ENCODE measurements around the gene ZNF584.
"Not testable (repeated sequence)": the region's sequence is repeated elsewhere in the genome, so short reads cannot be mapped to it uniquely, and the experiment has no call there.

The ZNF584 gene

DNA sequence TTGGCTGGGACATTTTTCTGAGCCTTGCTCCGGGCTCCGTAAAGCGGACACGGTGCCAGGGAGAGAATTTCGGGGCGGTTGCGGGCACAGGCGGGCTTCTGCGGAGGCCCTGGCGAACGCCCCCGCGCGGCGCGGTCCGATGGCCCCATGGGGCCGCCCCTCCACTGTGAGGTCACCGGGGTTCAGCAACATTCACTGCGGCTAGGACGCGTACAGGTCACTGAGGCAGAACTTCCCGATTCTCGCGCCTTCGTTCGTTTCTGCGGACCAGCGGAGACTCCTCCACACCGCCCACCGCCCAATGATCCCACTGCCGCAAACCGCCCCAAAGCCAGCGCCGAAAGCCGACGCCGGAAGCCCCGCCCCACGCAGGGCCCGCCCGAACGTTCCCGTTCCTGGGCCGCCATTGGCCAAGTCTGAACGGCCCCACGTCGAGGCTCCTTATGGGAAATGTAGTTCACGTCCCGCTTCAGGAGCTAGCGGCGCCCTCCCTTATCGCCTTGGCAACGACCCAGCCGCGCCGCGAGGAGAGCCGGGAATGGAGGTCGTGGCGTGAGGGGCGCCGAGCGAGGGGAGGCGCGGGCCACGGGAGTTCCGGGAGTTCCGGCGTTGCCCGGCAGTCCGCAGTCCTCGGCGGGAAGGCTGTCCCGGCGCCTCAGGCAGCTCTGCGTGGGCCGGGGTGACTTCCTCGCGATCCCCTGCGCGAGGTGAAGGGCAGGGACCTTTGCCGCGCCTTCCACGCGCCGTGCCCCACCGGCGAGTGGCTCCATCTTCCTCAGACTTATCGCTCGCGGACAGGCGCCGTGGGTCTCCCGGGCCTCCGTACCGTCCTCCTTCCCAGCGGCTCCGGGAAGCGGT, at the start of gene ZNF584:
ZNF584 (plus strand) TSS at position 498 of the 858 bp plus-strand sequence. CDS start 499 bp downstream, outside the sequence.
- peak; percentile 82 for DNase-seq (ENCODE audit: low read depth)

GRCh38 chr19:58361900-58362271, 46.6 kb upstream of the ZNF584 start:
- no peak for DNase-seq (ENCODE audit: low read depth)

DNA sequence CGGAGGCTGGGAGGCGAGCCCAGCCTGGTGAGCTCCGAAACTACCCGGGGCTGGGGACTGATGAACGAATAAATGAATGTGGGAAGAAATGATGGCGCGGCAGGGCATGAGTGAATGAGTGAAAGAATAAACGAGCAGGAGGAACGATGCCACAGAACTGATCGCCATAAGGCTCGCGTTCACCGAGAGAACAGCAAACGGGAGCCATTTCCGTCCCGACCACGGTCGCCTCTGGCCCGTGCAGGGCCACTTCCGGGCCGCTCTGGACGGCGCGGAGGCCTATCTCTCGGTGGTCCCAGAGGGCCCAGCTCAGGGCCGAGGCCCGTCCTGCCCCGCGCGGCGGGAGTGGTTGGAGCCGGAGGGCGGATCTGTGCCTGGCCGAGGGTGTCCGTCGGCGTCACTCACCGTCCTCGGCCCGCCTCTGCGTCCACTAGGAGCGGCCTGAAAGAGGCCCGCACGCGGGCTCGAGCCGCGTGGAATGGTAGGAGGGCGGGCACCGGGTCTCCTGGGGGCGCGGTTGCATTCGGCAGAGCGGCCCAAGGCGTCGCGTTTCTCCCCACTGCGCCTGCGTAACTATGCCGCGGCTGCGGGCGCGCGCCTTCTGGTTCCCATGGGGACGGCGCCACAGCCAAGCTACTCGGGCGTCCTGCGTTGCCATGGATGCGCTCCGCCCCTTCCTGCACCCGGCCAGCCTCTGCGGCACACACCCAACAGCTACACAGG, 46.0 kb upstream of the ZNF584 start, which contains the start of gene ZNF497:
ZNF497 (minus strand) TSS at position 480 of the 723 bp plus-strand sequence. CDS start 5,116 bp downstream, outside the sequence.
- DNase-seq (ENCODE audit: low read depth), result peak; percentile 91

DNA sequence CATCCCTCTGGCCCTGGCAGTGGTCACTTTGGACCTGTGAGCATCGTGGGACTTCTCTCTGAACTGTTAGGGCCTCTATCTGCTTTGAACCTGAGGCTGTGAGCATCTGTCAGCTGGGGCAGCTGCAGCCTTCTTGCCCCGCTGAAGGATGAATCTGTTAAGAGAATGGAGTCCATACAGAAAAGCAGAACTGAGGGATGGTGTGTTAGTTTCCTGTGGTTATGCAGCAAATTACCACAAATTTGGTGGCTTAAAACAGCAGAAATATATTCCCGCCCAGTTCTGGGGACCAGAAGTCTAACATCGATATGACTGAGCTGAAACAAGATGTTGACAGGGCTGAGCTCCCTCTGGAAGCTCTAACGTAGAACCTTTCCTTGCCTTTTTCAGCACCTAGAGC, 44.3 kb upstream of the ZNF584 start:
- DNase-seq (ENCODE audit: low read depth), result no peak

GRCh38 chr19:58366585-58367430, 41.6 kb upstream of the ZNF584 start:
- no peak for DNase-seq (ENCODE audit: low read depth)

DNA sequence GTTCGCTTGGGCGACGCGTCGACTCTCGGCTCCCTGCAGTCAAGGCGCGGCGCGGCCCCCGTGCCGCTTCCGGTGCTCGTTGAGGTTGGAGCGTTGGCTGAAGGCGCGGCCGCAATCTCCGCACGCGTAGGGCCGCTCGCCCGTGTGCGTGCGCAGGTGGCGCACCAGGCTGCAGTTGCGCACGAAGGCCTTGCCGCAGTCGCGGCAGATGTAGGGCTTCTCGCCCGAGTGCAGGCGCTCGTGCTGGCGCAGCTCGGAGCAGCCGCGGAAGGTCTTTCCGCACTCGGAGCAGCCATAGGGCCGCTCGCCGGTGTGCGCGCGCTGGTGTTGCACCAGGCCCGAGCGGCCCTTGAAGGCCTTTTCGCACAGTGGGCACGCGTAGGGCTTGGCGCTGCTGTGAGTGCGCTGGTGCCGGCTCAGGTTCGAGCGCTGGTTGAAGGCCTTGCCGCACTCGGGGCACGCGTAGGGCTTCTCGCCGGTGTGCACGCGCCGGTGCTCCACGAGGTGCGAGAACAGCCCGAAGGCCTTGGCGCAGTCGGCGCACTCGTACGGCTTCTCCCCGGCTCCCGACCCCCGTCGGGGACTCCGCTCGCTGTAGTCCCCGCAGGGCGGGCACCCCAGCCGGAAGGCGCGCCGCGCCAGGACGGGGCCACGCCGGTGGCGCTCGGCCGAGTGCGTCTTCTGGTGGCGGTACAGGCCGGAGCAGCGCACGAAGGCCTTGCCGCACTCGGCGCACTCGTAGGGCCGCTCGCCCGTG, 40.6 kb upstream of the ZNF584 start:
- no peak for DNase-seq (ENCODE audit: low read depth)

DNA sequence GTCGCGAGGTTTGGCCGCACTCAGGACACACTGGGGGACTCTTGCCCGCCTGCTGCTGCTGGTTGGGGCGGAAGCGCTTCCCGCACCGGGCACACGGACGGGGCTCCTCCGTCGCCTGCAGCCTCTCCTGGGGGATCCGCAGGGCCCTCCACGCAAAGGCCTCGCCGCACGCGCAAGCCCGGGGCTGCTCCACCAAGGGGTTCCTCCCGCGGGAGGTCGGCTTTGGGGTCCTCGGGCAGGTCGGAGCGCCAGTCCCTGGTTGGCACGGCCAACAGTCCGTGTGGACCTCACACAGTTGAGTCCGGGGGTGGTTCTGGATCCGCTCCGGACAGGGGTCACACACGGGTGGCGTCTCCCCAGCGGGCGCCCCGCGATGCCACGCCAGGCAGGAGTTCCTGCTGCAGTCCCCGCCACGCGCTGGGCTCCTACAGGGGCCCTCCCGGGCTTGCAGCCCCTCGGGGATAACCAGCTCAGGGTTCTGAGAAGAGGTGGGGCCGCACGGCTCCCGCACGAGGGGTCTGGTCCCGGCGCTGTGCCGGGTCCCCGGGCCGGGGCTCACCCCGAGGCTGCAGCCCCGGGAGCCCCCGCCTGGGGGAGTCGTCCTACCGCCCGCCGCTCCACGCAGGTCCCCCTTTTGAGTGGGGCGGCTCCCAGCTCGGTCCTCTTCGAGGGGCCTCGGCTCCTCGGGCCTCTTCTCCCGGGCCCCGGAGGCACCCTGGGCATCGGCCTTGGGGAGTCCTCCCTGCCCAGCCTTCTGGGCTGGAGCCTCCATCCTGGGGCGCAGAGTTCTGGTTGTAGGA, 39.7 kb upstream of the ZNF584 start:
- DNase-seq (ENCODE audit: low read depth), result no peak

DNA sequence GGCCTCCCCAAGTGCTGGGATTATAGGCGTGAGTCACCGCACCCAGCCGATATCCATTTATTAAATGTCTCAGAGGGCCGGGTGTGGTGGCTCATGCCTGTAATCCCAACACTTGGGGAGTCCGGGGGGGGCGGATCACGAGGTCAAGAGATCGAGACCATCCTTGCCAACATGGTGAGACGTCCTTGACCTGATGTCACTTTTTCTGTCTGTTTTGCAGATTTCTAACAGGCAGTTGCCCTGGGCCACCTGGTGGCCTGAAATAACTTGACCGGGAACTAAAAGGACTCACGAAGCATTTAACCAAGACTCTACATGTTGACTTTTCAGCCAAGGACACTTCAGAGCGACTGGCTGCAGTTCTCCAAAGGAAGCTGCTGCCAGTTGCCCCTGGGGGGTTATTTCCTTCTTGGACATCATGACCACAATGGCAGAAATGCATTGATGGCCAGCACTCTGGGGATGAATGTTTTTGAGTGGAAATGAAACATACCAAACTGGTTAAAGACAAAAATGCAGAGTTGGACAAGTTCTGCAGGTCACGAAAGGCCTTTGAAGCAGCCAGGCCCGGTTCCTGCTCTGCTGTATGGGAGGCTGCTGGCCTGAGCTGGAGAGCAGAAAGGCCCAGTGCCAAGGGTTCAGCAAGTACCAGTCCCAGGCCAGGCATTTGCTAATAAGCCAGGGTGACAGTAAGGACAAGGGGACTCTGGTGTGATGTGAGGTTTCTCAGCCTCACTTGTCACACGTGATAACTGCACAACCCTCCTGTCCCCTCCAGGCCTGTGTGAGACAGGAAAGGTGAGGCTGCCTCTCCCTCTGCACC, 35.9 kb upstream of the ZNF584 start:
- no peak for DNase-seq (ENCODE audit: low read depth)

DNA sequence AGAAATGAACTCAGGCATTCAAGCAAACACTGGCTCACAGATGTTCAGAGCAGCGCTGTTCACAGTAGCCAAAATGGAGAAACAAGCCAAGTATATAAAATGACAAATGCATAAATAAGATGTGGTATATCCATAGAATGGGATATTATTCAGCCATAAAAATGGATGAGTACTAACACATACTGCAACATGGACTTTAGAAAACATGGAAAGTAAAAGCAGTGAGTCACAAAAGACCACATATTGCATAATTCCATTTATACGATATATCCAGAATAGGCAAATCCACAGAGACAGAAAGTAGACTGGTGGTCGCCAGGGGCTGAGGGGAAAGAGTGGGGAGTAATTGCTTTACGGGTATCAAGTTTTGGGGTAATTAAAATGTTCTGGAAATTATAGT, 34.2 kb upstream of the ZNF584 start:
- DNase-seq (ENCODE audit: low read depth), result no peak

GRCh38 chr19:58376724-58377123, 31.7 kb upstream of the ZNF584 start:
- not testable (repeated sequence) for DNase-seq (ENCODE audit: low read depth)

- no peak for DNase-seq (ENCODE audit: low read depth)
These were observed 29.2 kb upstream of the ZNF584 start for GRCh38 chr19:58379246-58379645.

DNA sequence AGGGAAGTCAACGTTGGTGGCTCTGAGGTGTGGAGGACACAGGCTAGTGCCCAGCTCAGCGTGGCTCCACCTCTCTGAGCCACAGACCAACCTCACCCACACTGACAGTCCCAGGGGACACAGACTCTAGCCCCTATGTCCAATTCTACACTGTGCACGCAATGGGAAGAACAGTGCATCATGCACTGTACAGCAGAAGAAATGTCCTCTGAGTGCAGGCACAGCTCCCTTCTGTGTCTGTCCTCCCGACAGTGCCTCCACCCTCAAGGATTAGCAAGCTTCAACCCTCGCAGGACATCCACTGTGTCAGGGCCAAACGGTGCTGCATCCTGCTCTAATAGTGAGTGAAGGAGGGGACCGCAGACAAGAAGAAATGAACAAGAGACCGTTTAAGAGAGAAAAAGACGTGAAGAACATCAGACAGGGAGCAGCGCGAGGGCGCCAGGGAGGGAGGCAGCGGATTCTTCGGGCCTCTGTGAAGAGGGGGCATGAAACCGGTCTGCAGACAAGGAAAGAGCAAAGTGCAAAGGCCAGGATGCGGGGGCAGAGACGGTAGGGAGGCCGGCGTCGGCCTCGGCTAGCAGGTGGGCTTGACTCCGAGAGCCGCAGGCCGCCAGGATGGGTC, 28.3 kb upstream of the ZNF584 start:
- no peak for DNase-seq (ENCODE audit: low read depth)

DNA sequence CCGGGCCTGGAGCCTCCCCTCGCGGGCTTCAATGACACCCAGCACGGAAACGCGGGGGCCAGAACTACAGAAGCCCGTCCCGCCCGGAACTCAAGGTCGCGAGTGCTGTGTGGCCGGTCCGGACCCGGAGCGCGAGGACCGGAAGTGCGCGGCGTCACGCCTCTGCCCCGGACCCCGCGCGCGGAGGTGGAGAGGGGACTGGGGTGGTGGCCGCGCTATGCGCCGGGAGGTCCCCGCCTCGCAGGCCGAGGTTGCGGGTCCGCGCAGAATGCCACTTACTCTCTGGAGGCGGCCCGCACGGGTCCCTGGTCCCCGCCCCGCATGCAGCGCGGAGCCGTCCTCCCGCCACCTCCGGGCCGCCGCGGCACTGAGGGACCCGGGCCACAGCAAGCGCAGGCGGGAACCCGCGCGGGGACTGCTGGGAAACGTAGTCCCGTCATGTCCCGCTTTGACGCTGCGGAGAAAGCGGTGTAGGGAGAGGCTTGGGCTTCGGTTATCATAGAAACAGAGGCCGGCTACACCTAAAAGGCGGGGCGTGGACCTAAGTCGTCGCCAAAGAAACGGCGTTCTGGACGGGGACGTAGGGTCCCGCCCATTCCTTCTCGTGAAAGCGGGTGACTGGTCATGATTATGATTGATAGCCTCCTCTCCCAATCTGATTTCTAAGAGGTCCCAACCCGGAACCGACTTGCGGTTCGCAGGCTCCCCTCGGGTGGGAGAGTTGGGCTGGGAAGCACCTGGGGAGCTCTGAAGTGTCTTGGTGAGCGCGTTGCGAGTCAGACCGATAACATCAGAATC, 27.6 kb upstream of the ZNF584 start, which contains the start of gene ZNF837:
ZNF837 (minus strand) TSS at position 369 of the 798 bp plus-strand sequence. CDS start 11,698 bp downstream, outside the sequence.
- DNase-seq (ENCODE audit: low read depth), result peak; percentile 95

DNA sequence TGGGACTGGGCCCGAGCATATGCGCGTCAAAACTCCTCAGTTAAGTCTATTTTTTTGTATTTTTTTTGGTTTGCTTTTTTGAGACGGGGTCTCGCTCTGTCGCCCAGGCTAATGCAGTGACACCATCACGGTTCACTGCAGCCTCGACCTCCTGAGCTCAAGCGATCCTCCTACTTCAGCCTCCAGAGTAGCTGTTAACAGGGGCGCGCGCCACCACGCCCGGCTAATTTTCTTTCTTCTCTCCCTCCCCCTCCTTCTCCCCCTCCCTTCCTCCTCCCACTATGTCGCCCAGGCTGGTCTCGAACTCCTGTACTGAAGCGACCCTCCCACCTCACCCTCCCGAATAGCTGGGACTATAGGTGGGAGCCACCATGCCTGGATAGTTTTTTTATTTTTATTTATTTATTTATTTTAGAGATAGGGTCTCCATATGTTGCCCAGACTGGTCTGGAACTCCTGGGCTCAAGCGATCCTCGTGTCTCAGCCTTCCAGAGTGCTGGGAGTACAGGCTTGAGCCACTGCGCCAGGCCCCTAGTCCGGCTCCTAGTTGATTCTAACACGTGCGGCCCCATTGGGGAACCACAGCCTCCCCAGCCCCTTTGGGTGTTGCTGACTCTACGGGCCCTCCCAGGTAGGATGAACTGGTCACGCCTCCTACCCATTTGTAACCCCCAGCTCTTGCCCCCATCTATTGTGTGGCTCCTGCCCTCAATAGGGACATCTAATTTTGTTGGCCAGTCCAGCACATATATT, 26.8 kb upstream of the ZNF584 start:
- DNase-seq (ENCODE audit: low read depth), result no peak

- DNase-seq (ENCODE audit: low read depth), result no peak
These were observed 25.3 kb upstream of the ZNF584 start for GRCh38 chr19:58382997-58383603.

- DNase-seq (ENCODE audit: low read depth), result no peak
These were observed 23.0 kb upstream of the ZNF584 start for GRCh38 chr19:58385313-58385890.

Data from stimulated activated CD8-positive, alpha-beta memory T cell treated with anti-CD3 and anti-CD28 coated beads, Interleukin-15, amount 100 ng/mL, for 1 hour (primary cell).